MCF 10A (cell line): ENCODE results near the gene WDFY1. TPM values are rescaled to one million over a fixed set of nuclear protein-coding genes. Genes with fewer than 3 reads are reported as not detected.

Experiments
- BruUV-seq: library from RNA; stranded (reverse); fragments of 400-500 nt; replicated peaks from 2 replicates; lab custom pipeline; 2021; lab: Mats Ljungman, UMichigan
- CTCF ChIA-PET: fragments of 300-600 bp; sonication (Branson Sonifier 250); formaldehyde crosslinking; extraction: SDS; loops from one replicate; lab custom pipeline; 2021; ENCODE audit warnings: antibody characterized with exemption, inconsistent platforms; lab: Yijun Ruan, JAX
- POLR2A ChIA-PET: fragments of 300-600, 350-650 bp; sonication (Branson Sonifier 250); formaldehyde crosslinking; extraction: SDS; loops from one replicate; lab custom pipeline; 2020; ENCODE audit warnings: antibody characterized with exemption, inconsistent platforms; lab: Yijun Ruan, JAX
- DNase-seq: peaks from one replicate; pipeline ENCODE4 v3.0.0-alpha.2; 2018; ENCODE audit not compliant: unreplicated experiment
- H3K27ac Mint-ChIP-seq: one replicate; pipeline ENCODE4 v1.8.0; 2022; ENCODE audit warnings: mild to moderate bottlenecking, low read depth, mixed read lengths; ENCODE audit not compliant: unreplicated experiment
- H3K27me3 Mint-ChIP-seq: one replicate; pipeline ENCODE4 v1.8.0; 2022; ENCODE audit warnings: mixed read lengths; ENCODE audit not compliant: insufficient read depth, unreplicated experiment
- H3K36me3 Mint-ChIP-seq: one replicate; pipeline ENCODE4 v1.8.0; 2022; ENCODE audit warnings: mild to moderate bottlenecking, moderate library complexity, mixed read lengths; ENCODE audit not compliant: insufficient read depth, unreplicated experiment
- H3K4me1 Mint-ChIP-seq: one replicate; pipeline ENCODE4 v1.8.0; 2022; ENCODE audit warnings: mixed read lengths; ENCODE audit not compliant: insufficient read depth, unreplicated experiment
- H3K4me3 Mint-ChIP-seq: one replicate; pipeline ENCODE4 v1.8.0; 2022; ENCODE audit warnings: mild to moderate bottlenecking, moderate library complexity, mixed read lengths; ENCODE audit not compliant: unreplicated experiment
- H3K9me3 Mint-ChIP-seq: one replicate; pipeline ENCODE4 v1.8.0; 2022; ENCODE audit warnings: mixed read lengths; ENCODE audit not compliant: unreplicated experiment
- intact Hi-C: fragments of 100-400 bp; cut with micrococcal nuclease; formaldehyde crosslinking; loops from 2 replicates; pipeline ENCODE4 v1.14.1; 2022
- total RNA-seq: library from RNA; stranded (reverse); gene quantifications from 2 replicates; pipeline ENCODE4 v1.2.3, GENCODE V29; 2022
- TF ChIP-seq, protein P1 (sequence below): fragments of 200-600 bp; IDR thresholded peaks from one replicate; pipeline ENCODE4 v1.8.0; 2022; ENCODE audit warnings: antibody characterized with exemption, mild to moderate bottlenecking; ENCODE audit not compliant: unreplicated experiment

The WDFY1 gene
- total RNA-seq, 1 experiment from 2014 or later, result 36.9 TPM

DNA sequence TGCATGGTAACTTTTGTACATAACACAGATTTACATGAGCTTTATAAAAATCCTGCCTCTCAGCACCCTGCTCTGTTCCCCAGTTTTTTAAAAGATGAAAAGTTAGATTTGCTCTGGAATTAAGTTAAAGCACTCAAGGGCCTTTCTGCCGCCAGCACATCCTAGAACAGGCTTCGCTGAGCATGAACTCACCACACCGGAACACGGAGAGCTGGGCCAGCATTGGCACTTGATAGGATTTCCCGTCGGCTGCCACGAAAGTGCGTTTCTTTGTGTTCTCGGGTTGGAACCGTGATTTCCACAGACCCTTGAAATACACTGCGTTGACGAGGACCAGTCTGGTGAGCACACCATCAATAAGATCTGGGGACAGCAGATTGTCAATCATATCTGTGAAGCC is 46.5 kb upstream of the WDFY1 start:
- intact Hi-C loops, result no loop called here
- H3K27ac Mint-ChIP-seq, result no peak overlapping the region
- ChIA-PET POLR2A (interaction anchor here (0.6 to 4.1 kb wide), 3 partner anchors 142 to 295 kb away, joined by 3 to 33 read pairs (median 4); no protein-coding TSS in a partner anchor), CTCF (interaction anchor here (0.6 to 9.8 kb wide), 6 partner anchors 10 to 601 kb away, joined by 3 to 455 read pairs (median 16); no protein-coding TSS in a partner anchor)
- peaks cover 11% of the 10 kb centered on the region for H3K4me1 Mint-ChIP-seq
- H3K4me3 Mint-ChIP-seq, result no peak overlapping the region
- peaks cover 32% of the 10 kb centered on the region for H3K36me3 Mint-ChIP-seq
- H3K27me3 Mint-ChIP-seq, result no peaks in the 10 kb centered on the region
- TF ChIP-seq, protein P1, sequence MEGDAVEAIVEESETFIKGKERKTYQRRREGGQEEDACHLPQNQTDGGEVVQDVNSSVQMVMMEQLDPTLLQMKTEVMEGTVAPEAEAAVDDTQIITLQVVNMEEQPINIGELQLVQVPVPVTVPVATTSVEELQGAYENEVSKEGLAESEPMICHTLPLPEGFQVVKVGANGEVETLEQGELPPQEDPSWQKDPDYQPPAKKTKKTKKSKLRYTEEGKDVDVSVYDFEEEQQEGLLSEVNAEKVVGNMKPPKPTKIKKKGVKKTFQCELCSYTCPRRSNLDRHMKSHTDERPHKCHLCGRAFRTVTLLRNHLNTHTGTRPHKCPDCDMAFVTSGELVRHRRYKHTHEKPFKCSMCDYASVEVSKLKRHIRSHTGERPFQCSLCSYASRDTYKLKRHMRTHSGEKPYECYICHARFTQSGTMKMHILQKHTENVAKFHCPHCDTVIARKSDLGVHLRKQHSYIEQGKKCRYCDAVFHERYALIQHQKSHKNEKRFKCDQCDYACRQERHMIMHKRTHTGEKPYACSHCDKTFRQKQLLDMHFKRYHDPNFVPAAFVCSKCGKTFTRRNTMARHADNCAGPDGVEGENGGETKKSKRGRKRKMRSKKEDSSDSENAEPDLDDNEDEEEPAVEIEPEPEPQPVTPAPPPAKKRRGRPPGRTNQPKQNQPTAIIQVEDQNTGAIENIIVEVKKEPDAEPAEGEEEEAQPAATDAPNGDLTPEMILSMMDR, result no peak
- no TSS peak for BruUV-seq
- H3K9me3 Mint-ChIP-seq, result no peaks in the 10 kb centered on the region
- no peak for DNase-seq

DNA sequence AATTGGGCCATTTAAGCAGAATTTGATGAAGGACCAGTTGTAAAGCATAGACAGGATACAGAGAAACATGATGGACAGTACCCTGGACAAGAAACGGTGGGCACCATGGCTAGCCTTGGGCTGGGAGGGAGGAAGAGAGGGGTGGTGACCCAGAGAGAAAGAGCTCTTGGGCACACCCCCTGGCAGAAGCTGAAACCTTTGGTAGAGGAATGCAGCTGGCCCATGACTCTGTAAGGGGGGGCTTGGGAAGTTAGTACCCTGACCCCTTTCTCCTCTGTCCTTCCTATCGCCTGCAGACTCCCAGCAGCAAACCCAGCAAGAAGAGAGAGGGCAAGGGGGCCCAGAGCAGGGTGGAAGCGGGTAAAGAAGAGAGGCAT is 44.7 kb upstream of the WDFY1 start:
- no TSS peak for BruUV-seq
- TF ChIP-seq, protein P1, result no peak
- Mint-ChIP-seq H3K4me1 (peaks cover 9% of the 10 kb centered on the region), H3K9me3 (no peaks in the 10 kb centered on the region), H3K4me3 (no peak overlapping the region), H3K27me3 (no peaks in the 10 kb centered on the region), H3K36me3 (peaks cover 32% of the 10 kb centered on the region), H3K27ac (no peak overlapping the region)
- ChIA-PET CTCF (interaction anchor here (0.6 to 9.8 kb wide), 3 partner anchors 20 to 295 kb away, joined by 3 to 455 read pairs (median 126); no protein-coding TSS in a partner anchor), POLR2A (no interaction called here)
- no peak for DNase-seq
- intact Hi-C loops, result loop anchor here (1.0 kb wide), 1 partner anchor 294 kb away; no protein-coding TSS in a partner anchor

DNA sequence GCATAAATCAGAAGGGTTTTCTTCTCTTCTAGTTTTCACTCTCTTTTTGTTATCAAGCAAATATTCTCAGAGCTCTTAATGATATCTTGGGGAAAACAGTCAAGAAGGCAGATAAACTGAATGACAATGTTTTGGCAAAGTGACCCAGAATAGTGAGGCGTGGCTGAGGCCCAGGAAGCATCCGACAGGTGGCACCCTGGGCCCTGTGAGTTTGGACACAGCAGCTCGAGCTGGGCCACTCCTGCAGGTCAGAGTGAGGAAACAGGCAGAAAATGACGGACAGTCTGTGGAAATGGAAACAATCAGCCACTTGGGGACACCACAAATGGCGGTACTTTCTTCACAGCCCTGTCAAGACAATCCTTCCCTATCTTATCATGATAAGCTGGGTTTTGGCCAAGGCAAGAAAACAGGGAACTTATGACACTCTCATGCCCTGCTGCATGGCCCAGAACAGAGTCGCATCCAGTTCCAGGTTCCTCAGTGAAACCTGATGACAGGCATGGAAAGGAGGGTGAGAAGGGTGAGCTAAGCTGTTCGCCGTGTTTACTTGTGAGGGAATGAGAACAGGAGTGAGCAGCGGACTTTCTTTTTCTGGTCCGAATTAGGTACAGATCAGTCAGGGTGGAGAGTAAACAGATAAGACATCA is 44.2 kb upstream of the WDFY1 start:
- intact Hi-C loops, result loop anchor here (1.0 kb wide), 1 partner anchor 295 kb away; no protein-coding TSS in a partner anchor
- H3K36me3 Mint-ChIP-seq, result peaks cover 31% of the 10 kb centered on the region
- no peak overlapping the region for H3K27ac Mint-ChIP-seq
- ChIA-PET CTCF (interaction anchor here (1.0 to 9.8 kb wide), 3 partner anchors 19 to 296 kb away, joined by 3 to 455 read pairs (median 126); no protein-coding TSS in a partner anchor), POLR2A (no interaction called here)
- no peaks in the 10 kb centered on the region for H3K27me3 Mint-ChIP-seq
- no peak overlapping the region for H3K4me3 Mint-ChIP-seq
- H3K9me3 Mint-ChIP-seq, result no peaks in the 10 kb centered on the region
- TF ChIP-seq, protein P1, result peak; percentile 9
- DNase-seq, result peak; percentile 42
- H3K4me1 Mint-ChIP-seq, result peaks cover 7% of the 10 kb centered on the region
- no TSS peak for BruUV-seq

DNA sequence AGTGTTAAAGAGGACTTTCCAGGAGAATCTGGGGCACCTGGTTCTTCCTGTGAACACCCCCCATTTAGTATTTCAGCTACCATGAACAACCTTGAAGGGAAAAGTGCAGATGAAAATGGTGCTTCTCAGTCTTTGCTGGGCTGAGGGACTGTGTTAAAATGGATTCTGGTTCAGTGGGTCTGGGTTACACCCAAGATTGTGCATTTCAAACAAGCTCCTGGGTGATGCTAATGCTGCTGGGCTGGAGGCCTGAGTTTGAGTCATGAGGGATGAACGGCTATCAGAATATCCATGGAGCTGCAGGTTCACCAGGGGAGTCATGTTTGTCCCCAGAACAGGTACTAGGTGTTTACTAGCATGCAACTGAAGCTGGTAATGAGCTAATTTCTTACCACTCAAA is 36.1 kb upstream of the WDFY1 start:
- no peak for DNase-seq
- POLR2A ChIA-PET, result interaction anchor here (0.9 kb wide), 1 partner anchor 11 kb away, joined by 3 read pairs; no protein-coding TSS in a partner anchor
- H3K27ac Mint-ChIP-seq, result no peak overlapping the region
- H3K4me1 Mint-ChIP-seq, result no peaks in the 10 kb centered on the region
- intact Hi-C loops, result no loop called here
- H3K4me3 Mint-ChIP-seq, result no peak overlapping the region
- no peaks in the 10 kb centered on the region for H3K9me3 Mint-ChIP-seq
- H3K27me3 Mint-ChIP-seq, result no peaks in the 10 kb centered on the region
- TF ChIP-seq, protein P1, result no peak
- CTCF ChIA-PET, result interaction anchor here (0.5 to 4.1 kb wide), 5 partner anchors 11 to 274 kb away, joined by 3 to 33 read pairs (median 4); no protein-coding TSS in a partner anchor
- BruUV-seq, result no TSS peak
- peaks cover 33% of the 10 kb centered on the region for H3K36me3 Mint-ChIP-seq
